MCF 10A (cell line): Measurements from ENCODE around the gene OLFM1. TPM values are rescaled to one million over a fixed set of nuclear protein-coding genes. Genes with fewer than 3 reads are reported as not detected.

Source experiments
- total RNA-seq: library from RNA; stranded (reverse); gene quantifications from 2 replicates; pipeline ENCODE4 v1.2.3, GENCODE V29; 2022

OLFM1 gene
- total RNA-seq, 1 experiment from 2014 or later = not detected

Other genes with a start within 250 kb of the OLFM1 start
- not detected in 2 replicates for gene FCN2, start 206.9 kb upstream of the OLFM1 start, total RNA-seq
- not detected in 2 replicates for gene FCN1, start 169.8 kb upstream of the OLFM1 start, total RNA-seq